CD14-positive monocyte (primary cell): Measurements from ENCODE around the gene CD247. TPM values are rescaled to one million over a fixed set of nuclear protein-coding genes. Genes with fewer than 3 reads are reported as not detected.

Experiments
- DNase-seq, 3 donors: peaks; one replicate each; pipeline ENCODE4 v3.0.0-alpha.2; 2011 to 2022
- H2AFZ ChIP-seq: 2 replicates; pipeline ENCODE4 v1.6.0; 2012; ENCODE audit warnings: mild to moderate bottlenecking, low read depth, low read length, inconsistent platforms; ENCODE audit not compliant: insufficient read depth, poor library complexity, severe bottlenecking
- H3K27ac ChIP-seq, 2 donors: 1 replicate in 1 of 2; 2 replicates in 1 of 2; pipeline ENCODE4 v1.5.1; 2012 to 2013; ENCODE audit warnings: low read length in 2 of 2, control low read depth in 1 of 2, inconsistent platforms in 1 of 2, low read depth in 1 of 2, mild to moderate bottlenecking in 1 of 2
- H3K27me3 ChIP-seq, 2 donors: one replicate each; pipeline versions ENCODE4 v1.6.0 to v1.6.1; 2011 to 2013; ENCODE audit warnings: low read length in 2 of 2; ENCODE audit not compliant: control insufficient read depth in 2 of 2, insufficient read depth in 2 of 2
- H3K36me3 ChIP-seq, 2 donors: replicated peaks in 1 of 2; 1 replicate in 1 of 2; 2 replicates in 1 of 2; pipeline versions ENCODE4 v1.5.1 to v1.6.1; 2012 to 2013; ENCODE audit warnings: low read length in 2 of 2, control low read depth in 1 of 2, inconsistent platforms in 1 of 2, mild to moderate bottlenecking in 1 of 2; ENCODE audit not compliant: insufficient read depth in 2 of 2, control insufficient read depth in 1 of 2
- H3K4me1 ChIP-seq, 2 donors: 1 replicate in 1 of 2; 2 replicates in 1 of 2; pipeline versions ENCODE4 v1.5.1 to v1.6.1; 2012 to 2013; ENCODE audit warnings: low read length in 2 of 2, control low read depth in 1 of 2, inconsistent platforms in 1 of 2, mild to moderate bottlenecking in 1 of 2, moderate library complexity in 1 of 2; ENCODE audit not compliant: insufficient read depth in 2 of 2, control insufficient read depth in 1 of 2
- H3K4me2 ChIP-seq: replicated peaks from 2 replicates; pipeline ENCODE3; 2012; ENCODE audit warnings: low read length, moderate library complexity, mild to moderate bottlenecking; ENCODE audit not compliant: poor library complexity, severe bottlenecking; ENCODE audit errors: extremely low read depth
- H3K4me3 ChIP-seq, 3 experiments: fragments of 200-600 bp in 1 of 3; sonication (generic) in 1 of 3; replicated peaks in 1 of 3; 1 replicate in 2 of 3; 2 replicates in 1 of 3; pipeline ENCODE4 v1.5.1; 2011 to 2013; ENCODE audit warnings: low read length in 3 of 3, mild to moderate bottlenecking in 3 of 3, control low read depth in 2 of 3, low read depth in 2 of 3, inconsistent platforms in 1 of 3, moderate library complexity in 1 of 3
- H3K79me2 ChIP-seq: 2 replicates; pipeline ENCODE4 v1.6.0; 2012; ENCODE audit warnings: mild to moderate bottlenecking, control low read depth, inconsistent platforms, low read length, moderate library complexity; ENCODE audit not compliant: insufficient read depth
- H3K9ac ChIP-seq: 2 replicates; pipeline ENCODE4 v1.6.0; 2017; ENCODE audit warnings: low read length, mild to moderate bottlenecking; ENCODE audit not compliant: insufficient read depth, poor library complexity, severe bottlenecking
- H3K9me3 ChIP-seq, 2 donors: replicated peaks in 1 of 2; 1 replicate in 1 of 2; 2 replicates in 1 of 2; pipeline versions ENCODE4 v1.5.1 to v1.6.1; 2012 to 2013; ENCODE audit warnings: low read length in 2 of 2, control low read depth in 1 of 2; ENCODE audit not compliant: control insufficient read depth in 1 of 2, insufficient read depth in 1 of 2
- H4K20me1 ChIP-seq: 2 replicates; pipeline ENCODE4 v1.6.0; 2012; ENCODE audit warnings: mild to moderate bottlenecking, low read length, control low read depth, moderate library complexity; ENCODE audit not compliant: insufficient read depth
- H3K27ac Mint-ChIP-seq, 7 donors: one replicate each; pipeline ENCODE4 v1.8.0; 2020; ENCODE audit warnings: mild to moderate bottlenecking in 7 of 7, mixed read lengths in 7 of 7, moderate library complexity in 6 of 7, inconsistent platforms in 2 of 7
- H3K27me3 Mint-ChIP-seq, 3 donors: one replicate each; pipeline ENCODE4 v1.8.0; 2021 to 2022; ENCODE audit warnings: low read depth in 3 of 3, mild to moderate bottlenecking in 3 of 3, mixed read lengths in 3 of 3, moderate library complexity in 3 of 3, inconsistent platforms in 1 of 3
- H3K36me3 Mint-ChIP-seq, 2 donors: one replicate each; pipeline ENCODE4 v1.8.0; 2020; ENCODE audit warnings: mixed read lengths in 2 of 2, inconsistent platforms in 1 of 2, mild to moderate bottlenecking in 1 of 2
- H3K4me1 Mint-ChIP-seq: one replicate; pipeline ENCODE4 v1.8.0; 2020; ENCODE audit warnings: mild to moderate bottlenecking, mixed read lengths
- H3K4me3 Mint-ChIP-seq, 2 donors: one replicate each; pipeline ENCODE4 v1.8.0; 2020; ENCODE audit warnings: mild to moderate bottlenecking in 2 of 2, mixed read lengths in 2 of 2, moderate library complexity in 1 of 2
- H3K9me3 Mint-ChIP-seq, 7 donors: one replicate each; pipeline ENCODE4 v1.8.0; 2020 to 2022; ENCODE audit warnings: mixed read lengths in 7 of 7, mild to moderate bottlenecking in 6 of 7, moderate library complexity in 6 of 7, inconsistent platforms in 2 of 7
- CTCF ChIP-seq: fragments of 200-600 bp; IDR thresholded peaks from one replicate; pipeline ENCODE4 v1.8.0; 2022; ENCODE audit warnings: antibody characterized with exemption, mild to moderate bottlenecking
- WGBS: methylation state at CpG from one replicate; pipeline ENCODE4 v1.1.5; 2013; ENCODE audit warnings: missing lambda C conversion rate; ENCODE audit not compliant: insufficient coverage; 5-methylcytosine and 5-hydroxymethylcytosine counted together
- intact Hi-C, 2 donors: fragments of 100-400 bp; cut with micrococcal nuclease; formaldehyde crosslinking; loops; one replicate each; pipeline versions ENCODE4 v1.15.0 to v1.15.1; 2023
- polyA plus RNA-seq, 3 donors: library from polyadenylated mRNA; depleted of rRNA in 1 of 3; unstranded in 2 of 3; stranded (reverse) in 1 of 3; fragments of 300-500 nt in 2 of 3; fragments of >200 nt in 1 of 3; fragmentation: Illumina TruSeq in 2 of 3; gene quantifications; 1 replicate in 2 of 3; 2 replicates in 1 of 3; pipeline ENCODE4 v1.2.3, GENCODE V29; 2012 to 2021

Gene CD247
- polyA plus RNA-seq, 3 donors: 0.29 to 1.8 (median 1.6) TPM

GRCh38 chr1:167434306-167434705, 84.0 kb downstream of the CD247 start:
- Histone ChIP-seq H4K20me1 (no peaks in the 10 kb centered on the region), H3K9ac (no peak overlapping the region), H3K27me3 (peaks cover 0 to 14% of the 10 kb centered on the region in 2 donors), H3K36me3 (no peaks in the 10 kb centered on the region), H2AFZ (no peak overlapping the region), H3K27ac (no peak overlapping the region), H3K4me3 (no peak overlapping the region), H3K79me2 (no peaks in the 10 kb centered on the region), H3K9me3 (no peaks in the 10 kb centered on the region), H3K4me1 (peaks cover 6 to 7% of the 10 kb centered on the region in 2 donors), H3K4me2 (no peak overlapping the region)
- no peak overlapping the region for H3K27ac Mint-ChIP-seq
- H3K4me1 Mint-ChIP-seq: peaks cover 20% of the 10 kb centered on the region
- no peak for DNase-seq
- TF ChIP-seq CTCF: no peak
- H3K27me3 Mint-ChIP-seq: peaks cover 13 to 19% (median 18%) of the 10 kb centered on the region in 3 donors
- no peak overlapping the region for H3K4me3 Mint-ChIP-seq
- WGBS: 92% methylated on average over 2 of the region's 6 CpGs
- no peaks in the 10 kb centered on the region for H3K36me3 Mint-ChIP-seq
- intact Hi-C loops: no loop called here
- peaks cover 0 to 2% (median 0%) of the 10 kb centered on the region in 7 donors for H3K9me3 Mint-ChIP-seq

GRCh38 chr1:167433884-167434283, 84.4 kb downstream of the CD247 start:
- H3K9me3 ChIP-seq: no peaks in the 10 kb centered on the region
- no peak overlapping the region for H3K27ac ChIP-seq
- peaks cover 16% of the 10 kb centered on the region for H3K4me1 Mint-ChIP-seq
- peaks cover 9 to 15% (median 13%) of the 10 kb centered on the region in 3 donors for H3K27me3 Mint-ChIP-seq
- no peak overlapping the region for H3K4me3 Mint-ChIP-seq
- no peak overlapping the region for H2AFZ ChIP-seq
- no peak overlapping the region for H3K4me3 ChIP-seq
- no peaks in the 10 kb centered on the region for H3K36me3 Mint-ChIP-seq
- H3K4me1 ChIP-seq: peaks cover 2% of the 10 kb centered on the region in 2 donors
- H3K9ac ChIP-seq: no peak overlapping the region
- DNase-seq: no peak
- no peaks in the 10 kb centered on the region for H4K20me1 ChIP-seq
- H3K36me3 ChIP-seq: no peaks in the 10 kb centered on the region
- intact Hi-C loops: no loop called here
- H3K4me2 ChIP-seq: no peak overlapping the region
- H3K9me3 Mint-ChIP-seq: peaks cover 0 to 2% (median 0%) of the 10 kb centered on the region in 7 donors
- H3K27me3 ChIP-seq: peaks cover 0 to 10% of the 10 kb centered on the region in 2 donors
- no peak for TF ChIP-seq CTCF
- 88% methylated on average over 4 of the region's 6 CpGs for WGBS
- H3K27ac Mint-ChIP-seq: no peak overlapping the region
- H3K79me2 ChIP-seq: no peaks in the 10 kb centered on the region
